Bladder microvascular endothelial cell (primary cell): ENCODE results near the gene FGF1. TPM values are rescaled to one million over a fixed set of nuclear protein-coding genes. Genes with fewer than 3 reads are reported as not detected.

ENCODE experiments used
- total RNA-seq: library from RNA; depleted of rRNA; stranded (reverse); fragments of >200 nt; gene quantifications from 2 replicates; pipeline ENCODE4 v1.2.3, GENCODE V29; 2014

FGF1 gene
- 0.16 and 0.44 TPM in 2 replicates for total RNA-seq

GRCh38 chr5:142685418-142686209, at the start of gene FGF1:
Gene FGF1, minus strand, starts transcription at chr5:142686090. Its CDS starts 71,963 bp downstream, at chr5:142614127.

Other genes starting within 250 kb of the FGF1 start
- gene ARHGAP26, start 84.3 kb upstream of the FGF1 start, total RNA-seq: 9.7 and 79.9 TPM in 2 replicates